GM12892 (cell line): ENCODE measurements around the gene CTNND2.

ENCODE experiments used
- POLR2A ChIP-seq: IDR thresholded peaks from 2 replicates; pipeline ENCODE4 v1.6.1; 2011; ENCODE audit warnings: low read depth, low read length, control low read depth
- POLR2AphosphoS5 ChIP-seq: IDR thresholded peaks from 2 replicates; pipeline ENCODE4 v1.6.1; 2011; ENCODE audit warnings: low read depth, low read length, control low read depth

- TF ChIP-seq POLR2AphosphoS5 (no peak), POLR2A (no peak)
These were observed 866.3 kb downstream of the CTNND2 start for GRCh38 chr5:11037941-11038340.
